Measurements from ENCODE around the gene USP25.
"Not testable (repeated sequence)": the region's sequence is repeated elsewhere in the genome, so short reads cannot be mapped to it uniquely, and the experiment has no call there.

USP25 gene

DNA sequence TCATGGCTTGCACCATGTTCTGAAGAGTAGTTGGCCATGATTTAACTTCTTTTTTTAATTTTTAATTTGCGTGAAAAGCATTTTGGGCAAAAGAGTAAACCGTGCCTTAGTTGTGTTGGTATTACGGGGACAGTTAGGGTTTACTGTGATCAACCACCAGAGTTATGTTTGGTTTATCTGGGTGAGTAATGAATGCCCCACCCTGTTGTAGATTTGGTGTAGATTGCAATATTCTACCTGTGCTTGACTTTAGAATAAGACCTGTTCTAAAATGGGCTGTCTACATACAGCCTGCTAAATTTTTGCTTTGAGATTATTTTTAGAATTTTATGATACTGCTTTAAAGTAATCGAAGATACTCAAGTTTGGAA lies 1.4 kb downstream of the USP25 start:
- no peak for DNase-seq (ENCODE audit: low spot score)

DNA sequence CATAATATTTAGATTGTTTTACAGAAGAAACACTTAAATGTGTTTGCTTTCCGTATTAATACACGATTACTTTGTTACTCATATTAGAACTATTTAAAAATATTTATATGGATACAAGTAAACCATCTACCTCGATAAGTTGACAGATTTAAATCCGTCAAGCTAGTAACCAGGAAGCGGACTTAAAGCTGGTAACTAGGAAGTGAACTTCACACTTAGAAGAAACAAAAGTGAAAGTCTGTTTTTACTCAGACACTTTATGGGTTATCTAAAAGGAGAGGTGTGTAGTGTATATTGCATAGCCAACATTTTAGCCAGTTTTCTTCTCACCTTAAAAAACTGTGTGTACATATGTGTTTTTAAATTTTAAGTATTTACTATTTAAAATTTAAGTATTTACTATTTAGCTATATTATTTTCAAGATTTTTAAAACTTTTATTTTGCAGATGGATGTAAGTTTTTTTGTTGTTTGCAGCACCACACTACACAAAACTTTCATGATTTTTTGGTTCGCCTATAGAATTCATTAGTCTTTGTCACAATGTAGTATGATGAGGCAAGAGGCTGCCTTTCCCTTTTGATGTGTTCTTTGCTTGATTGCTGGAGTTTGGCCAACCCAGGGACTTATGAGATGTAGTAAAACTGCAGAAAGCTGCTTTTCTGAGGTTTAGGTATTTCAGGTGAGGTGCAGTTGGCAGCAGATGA lies 2.7 kb downstream of the USP25 start:
- DNase-seq (ENCODE audit: low spot score): no peak

DNA sequence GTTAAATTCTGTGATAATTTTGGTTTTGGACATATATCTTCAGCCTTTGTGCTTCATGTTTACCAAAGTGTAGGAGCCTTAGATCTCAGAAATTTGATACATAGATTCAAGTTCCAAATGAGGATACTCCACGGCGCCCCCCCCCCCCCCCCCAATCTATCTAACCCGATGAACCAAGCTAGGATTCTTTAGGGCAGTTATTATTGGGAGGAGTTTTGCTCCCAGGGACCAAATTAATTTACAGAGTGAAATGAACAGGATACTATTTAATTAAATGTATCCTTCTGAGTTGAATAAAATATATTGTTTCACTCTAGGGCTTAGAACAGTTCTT lies 3.2 kb downstream of the USP25 start:
- no peak for DNase-seq (ENCODE audit: low spot score)

DNA sequence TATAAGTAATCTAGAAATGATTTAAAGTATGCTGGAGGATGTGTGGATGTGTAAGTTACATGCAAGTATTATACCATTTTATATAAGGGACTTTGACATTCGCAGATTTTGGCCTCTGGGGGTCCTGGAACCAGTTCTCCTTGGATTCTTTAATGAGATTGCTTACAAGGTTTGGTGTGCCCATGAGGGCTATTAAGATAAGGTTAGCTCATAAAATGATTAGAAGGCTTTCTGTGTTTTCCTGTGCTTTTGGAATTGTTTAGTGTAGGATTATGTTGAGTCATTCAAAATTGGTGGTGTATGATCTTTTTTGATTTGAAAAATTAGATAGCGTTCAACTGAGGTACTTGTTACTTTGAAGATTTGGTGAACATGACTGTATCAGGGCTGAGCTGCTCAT lies 5.6 kb downstream of the USP25 start:
- DNase-seq (ENCODE audit: low spot score): no peak

DNA sequence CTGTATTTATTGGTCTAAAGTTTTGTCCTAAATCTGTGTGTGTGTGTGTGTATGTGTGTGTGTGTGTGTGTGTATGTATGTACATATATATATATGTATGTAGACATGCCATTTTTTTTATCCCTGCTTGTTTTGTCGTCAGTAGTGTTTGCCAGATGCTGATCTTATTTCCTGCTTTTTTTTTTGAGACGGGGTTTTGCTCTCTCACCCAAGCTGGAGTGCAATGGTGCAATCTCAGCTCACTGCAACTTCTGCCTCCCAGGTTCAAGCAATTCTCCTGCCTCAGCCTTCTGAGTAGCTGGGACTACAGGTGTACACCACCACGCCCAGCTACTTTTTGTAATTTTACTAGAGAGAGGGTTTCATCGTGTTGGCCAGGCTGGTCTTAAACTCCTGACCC lies 6.1 kb downstream of the USP25 start:
- not testable (repeated sequence) for DNase-seq (ENCODE audit: low spot score)

DNA sequence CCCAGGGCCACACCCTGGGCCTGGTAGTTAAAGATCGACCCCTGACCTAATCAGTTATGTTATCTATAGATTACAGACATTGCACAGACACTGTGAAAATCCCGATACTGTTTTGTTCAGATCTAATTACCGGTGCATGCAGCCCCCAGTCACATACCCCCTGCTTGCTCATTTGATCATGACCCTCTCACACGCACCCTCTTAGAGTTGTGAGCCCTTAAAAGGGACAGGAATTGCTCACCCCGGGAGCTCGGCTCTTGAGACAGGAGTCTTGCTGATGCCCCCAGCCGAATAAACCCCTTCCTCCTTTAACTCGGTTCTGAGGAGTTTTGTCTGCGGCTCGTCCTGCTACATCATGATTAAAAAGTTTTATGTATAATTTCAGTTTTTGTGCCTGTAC lies 9.0 kb downstream of the USP25 start:
- DNase-seq (ENCODE audit: low spot score): not testable (repeated sequence)

DNA sequence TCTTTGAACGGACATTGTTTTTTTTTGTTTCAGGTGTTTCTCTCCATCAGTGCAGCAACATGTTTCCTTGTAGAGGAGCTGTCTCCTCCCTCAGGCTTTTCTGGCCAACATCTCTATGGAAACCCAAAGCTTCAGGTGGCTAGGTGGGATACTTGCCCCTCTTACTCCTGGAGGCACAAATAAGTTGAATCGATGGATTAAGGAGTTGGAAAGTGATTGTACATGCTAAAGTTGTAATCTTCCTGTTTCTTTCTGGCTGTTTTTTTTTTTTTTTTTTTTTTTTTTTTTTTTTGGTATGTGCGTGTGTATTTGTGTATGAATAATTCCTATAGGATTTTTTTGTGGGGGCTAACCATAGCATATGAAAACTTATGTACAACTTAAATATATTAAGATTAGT lies 10.6 kb downstream of the USP25 start:
- no peak for DNase-seq (ENCODE audit: low spot score)

DNA sequence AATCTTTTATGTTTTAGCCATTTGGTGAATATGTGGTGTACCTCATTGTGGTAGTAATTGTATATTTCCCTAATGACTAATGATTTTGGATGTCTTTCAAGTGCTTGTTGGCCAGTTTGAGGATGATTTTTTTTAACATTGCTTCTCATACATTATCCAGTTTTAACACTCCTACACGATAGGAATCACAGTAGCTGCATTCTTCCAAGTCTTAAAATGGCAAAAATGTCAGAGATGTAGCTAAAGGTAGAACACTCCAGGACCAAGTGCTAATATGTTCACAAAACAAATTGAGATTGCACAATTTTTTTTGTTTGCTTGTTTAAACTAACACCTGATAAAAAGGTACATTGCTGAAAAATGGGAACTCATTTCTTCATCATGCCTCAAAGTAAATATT lies 11.7 kb downstream of the USP25 start:
- DNase-seq (ENCODE audit: low spot score): no peak

DNA sequence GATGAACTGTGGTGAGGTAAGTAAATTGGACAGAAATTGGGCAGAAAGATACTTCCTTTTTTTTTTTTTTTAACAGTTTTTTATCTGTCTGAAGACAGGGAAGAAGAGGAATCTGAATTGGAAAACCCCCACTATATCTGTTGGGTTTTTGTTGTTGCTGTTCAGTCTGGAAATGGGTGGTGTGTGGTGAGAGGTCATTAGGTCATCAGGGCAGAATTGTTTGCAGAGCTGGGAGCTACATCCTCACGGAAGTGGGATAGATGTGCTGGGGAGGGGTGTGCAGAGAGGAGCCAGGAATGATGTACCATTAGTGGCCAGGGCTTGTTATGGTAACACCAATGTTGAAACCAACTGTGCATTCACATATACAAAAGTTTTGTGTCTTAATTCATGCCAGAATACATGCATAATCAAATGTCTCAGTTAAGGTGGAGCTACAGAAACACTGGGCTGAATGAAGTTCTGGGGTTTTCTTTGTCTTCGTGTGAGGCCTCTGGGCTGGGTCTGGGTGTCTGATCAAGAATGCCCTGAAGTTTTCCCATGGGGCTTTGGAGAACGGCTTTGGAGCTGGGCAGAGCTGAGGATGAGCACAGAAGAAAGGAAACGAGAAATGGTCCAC lies 12.4 kb downstream of the USP25 start:
- no peak for DNase-seq (ENCODE audit: low spot score)

DNA sequence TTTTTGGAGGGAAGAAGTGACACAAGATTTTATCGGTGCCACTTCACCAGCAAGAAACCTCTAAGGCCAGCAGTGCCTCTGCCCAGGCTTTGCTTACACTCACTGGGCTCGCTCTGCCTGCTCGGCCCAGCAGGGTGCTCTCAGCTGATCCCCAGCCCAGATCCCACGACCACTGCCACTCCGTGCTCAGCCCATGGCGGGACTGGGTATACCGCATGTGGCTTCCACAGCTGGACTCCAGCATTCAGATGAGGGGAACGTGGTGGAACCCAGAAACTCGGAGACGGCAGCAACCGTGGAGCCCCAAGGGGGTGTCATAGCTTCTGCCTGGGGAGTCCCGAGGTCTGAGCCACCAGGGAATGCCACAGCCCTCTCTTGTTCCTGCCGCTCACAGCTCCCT lies 12.9 kb downstream of the USP25 start:
- DNase-seq (ENCODE audit: low spot score): no peak

DNA sequence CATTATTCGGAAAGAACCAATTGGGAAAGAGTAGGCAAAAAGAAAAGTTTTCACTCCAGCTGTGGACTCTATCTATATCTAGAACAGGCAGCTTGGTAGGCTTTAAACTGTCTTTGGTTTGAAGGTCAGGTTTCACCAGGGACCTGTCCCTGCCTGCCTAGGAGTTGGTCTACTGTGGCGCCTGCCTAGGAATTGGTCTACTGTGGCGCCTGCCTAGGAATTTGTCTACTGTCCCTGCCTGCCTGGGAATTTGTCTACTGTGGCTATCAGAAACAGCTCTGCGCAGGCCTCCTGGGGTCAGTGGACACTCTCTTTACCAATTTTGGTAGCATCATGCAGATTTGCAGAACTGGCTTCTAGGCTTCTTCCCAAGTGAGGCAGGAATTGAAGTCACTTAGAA lies 13.8 kb downstream of the USP25 start:
- no peak for DNase-seq (ENCODE audit: low spot score)

DNA sequence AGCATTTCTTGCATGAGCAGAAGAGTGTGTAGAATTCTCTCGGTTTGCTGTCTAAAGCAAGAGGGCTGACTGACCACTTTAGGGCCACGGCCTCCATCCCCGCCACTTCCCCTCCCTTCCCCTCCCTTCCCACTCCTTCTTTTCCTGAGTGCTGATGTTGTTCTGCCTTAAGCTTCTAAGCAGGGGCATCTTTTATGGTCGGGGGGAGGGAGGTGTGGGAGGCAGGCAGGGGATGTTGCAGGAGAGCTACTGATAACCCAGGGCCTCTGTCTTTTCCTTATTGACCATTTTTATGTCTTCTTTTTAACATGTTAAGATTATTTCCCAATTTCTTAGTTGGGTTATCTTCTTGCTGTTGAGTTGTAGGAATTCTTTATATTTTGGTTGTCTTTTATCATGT lies 15.1 kb downstream of the USP25 start:
- DNase-seq (ENCODE audit: low spot score): no peak

DNA sequence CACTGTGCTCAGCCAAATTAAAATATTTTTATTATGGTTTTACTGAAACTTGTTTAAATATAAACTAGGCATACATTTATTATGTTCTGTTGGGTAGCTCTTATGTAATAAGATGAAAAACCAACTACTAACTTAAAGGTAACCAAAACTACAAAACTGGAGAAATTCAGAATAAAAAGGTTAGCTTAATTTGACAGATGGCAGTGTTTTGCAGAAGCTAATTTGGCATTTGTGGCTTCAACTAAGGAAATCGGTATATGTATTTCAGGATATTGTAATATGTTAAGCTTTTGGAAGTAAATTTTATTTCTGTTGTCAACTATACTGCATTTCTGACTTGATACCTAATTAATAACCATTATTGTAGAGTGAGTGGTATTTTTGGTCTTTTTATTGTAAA lies 18.8 kb downstream of the USP25 start:
- no peak for DNase-seq (ENCODE audit: low spot score)

DNA sequence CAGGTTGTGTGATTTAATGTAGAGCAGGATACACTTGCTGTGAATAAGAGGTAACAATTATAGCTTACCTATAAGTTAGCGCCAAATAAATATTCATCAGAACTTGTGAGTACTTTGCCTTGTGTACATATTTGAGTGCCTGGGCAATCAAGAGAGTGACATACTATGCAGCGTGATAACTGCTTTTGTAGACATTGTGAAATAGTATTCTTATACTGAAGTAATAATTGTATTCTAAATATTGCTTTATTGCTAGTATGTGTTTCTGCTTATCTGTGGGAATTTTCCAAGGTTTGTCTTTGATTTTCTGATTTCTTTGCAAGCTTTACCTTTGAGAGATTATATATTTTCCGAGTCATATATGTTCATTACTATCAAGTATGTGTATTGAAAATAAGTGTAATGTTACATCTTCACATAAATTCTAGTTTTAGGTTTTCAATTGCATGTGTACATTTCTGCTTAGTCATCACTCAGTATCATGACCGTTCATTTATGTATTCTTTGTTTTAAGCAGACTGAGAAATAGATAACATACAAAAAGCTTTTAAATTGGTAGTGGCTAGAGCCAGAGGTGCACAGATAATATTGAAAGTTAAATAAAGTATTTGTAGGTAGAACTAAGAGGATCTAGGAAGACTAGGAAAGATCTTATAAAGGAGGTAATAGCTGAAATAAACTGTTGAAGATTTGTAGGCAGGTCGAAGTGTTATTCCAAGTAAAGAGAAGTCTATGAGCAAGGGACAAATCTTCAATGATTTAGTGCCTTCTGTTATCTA lies 19.5 kb downstream of the USP25 start:
- DNase-seq (ENCODE audit: low spot score): no peak

DNA sequence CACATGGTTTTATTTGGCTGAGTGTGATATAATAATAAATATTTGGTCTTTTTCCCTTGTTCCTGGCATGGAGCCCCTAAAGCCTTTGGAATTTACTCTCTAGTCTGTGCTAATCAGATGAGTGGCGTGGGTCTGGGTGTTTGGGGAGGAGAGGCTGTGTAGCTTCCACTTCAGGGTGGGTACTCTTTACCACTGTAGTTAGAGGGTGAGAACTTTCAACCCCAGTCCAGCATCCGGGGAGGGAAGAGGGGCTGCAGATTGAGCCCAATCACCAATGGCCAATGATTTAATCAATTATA lies 20.0 kb downstream of the USP25 start:
- DNase-seq (ENCODE audit: low spot score): no peak

DNA sequence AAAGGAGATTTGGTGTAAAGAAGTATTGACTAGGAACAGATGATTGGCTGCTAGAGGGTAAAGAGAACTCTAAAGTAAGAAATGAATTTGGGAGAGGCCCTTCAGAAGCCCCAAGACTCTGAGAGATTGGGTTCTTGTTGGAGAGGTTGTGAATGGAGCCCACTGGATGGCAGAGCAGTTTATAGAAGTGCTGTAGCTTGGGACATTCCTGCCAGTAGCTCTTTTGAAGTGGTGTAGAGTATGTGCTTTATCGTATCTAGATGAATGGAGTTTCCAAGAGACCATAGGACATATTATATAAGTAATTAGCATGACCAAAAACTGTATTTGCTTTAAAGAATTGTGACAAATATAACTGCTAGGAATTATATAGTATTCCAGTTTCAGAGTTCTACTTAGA lies 21.3 kb downstream of the USP25 start:
- no peak for DNase-seq (ENCODE audit: low spot score)

DNA sequence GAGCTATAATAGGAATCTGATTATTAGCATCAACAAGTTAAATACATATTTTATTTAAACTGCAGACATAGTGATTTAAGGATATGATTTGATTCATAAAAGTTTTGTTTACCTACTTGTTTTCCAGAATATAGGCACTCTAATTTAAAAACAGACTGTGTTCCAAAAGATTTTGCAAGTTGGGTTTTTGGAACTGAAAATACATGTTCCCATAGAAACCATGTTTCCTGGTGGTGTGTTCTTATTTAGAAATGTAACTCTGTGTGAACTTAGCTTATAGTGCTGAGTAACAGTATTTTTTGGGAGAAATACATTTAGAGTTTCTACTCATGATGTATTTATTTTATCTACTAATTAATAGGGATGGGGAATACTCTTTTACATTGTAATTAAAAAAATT lies 21.8 kb downstream of the USP25 start:
- DNase-seq (ENCODE audit: low spot score): no peak

DNA sequence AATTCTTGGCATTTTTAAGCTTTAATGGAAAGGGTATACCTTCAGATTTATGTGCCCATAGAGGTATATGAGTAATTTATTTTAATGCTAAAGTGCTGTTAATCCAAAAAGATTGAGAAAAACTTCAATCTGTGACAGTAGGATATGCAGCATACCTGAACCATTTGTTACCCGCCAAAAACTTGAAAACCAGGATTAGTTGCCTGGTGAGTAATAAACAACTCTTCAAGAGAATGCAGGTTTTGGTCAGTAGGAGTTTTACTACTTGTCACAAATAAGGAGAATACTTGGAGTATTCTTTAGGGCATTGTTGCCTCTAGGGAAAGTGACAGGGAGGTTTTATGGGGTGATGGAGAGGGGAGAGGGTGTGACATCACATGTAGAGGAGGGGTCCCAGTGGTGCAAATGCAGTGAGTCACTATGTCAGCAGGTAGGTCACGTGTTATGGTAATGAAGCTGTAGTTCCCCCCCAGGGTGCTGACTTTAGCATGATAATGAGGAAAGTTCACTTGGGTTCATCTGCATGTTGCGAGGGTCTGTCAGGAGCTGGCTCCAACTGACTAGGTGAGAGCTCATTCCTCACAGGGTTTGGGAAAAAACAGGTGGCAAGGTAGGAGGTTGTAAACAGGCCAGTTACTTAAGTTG lies 23.1 kb downstream of the USP25 start:
- no peak for DNase-seq (ENCODE audit: low spot score)

DNA sequence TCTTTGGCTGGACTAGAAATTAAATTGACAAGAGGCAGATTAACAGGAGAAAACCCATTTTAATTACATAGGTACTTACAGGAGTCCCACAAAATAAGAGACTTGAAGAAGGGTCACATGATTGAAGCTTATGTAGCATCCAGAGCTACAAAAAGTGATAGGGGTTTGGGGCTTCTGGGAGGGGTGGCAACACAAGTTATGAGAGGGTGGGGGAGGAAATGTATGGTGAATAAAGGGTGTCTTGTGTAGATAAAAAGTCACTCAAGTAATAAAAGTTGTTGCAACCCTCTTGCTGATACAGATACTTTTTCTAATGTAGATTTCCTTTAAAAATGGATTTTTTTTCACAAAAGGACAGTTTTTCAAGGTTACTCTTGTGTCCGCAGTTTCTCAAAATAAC lies 24.0 kb downstream of the USP25 start:
- no peak for DNase-seq (ENCODE audit: low spot score)

DNA sequence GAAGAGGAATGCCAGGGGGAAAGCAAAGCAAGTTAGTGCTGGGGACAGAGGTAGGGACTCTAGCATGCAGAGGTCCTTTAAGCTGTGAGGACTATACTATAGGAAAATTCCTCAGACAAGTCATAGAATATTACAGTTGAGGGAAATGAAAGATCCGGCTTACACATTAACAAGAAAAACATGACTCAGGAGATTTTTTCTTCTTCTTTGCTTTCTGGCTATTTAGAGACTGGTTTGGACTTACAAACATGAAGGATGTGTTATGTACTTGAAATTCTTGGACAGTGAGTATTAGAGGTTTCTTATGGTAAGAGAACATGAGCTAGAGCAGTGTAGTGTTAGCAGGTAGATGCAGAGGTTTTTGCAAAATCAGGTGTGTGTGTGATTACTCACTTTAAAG lies 24.9 kb downstream of the USP25 start:
- no peak for DNase-seq (ENCODE audit: low spot score)

DNA sequence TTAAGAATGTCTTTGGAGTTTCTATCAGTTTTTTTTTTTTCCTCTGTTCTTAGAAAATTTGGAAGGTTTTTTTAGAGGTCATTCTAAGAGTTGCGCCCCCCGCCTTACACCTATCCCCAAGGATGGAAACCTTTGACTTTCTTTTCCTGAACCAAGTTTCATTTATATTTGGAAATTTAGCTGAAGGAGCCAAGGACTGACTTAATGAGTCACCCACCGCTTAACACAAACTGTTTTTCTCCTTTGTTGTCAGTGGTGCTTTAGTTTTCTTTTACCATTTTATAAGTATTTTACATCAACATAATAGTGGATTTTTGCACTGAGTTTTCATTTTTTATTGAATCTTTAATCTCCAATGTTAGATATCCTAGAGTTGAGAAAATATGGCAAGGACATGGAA lies 25.3 kb downstream of the USP25 start:
- no peak for DNase-seq (ENCODE audit: low spot score)

DNA sequence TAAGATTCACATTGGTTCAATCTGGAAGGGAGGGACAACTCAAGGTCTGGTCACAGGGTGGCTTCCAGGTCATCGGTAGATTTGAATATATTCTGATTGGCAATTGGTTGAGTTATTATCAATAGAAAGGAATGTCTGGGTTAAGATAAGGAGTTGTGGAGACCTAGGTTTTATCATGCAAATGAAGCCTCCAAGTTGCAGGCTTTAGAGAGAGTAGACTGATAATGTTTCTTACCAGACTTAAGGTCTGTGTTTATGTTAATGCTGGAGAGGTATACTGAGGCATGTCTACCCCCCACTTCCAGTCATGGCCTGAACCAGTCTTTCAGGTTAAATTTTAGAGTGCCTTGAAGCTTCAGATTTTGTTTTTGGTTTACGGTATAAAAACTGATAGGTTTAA lies 29.7 kb downstream of the USP25 start:
- no peak for DNase-seq (ENCODE audit: low spot score)

DNA sequence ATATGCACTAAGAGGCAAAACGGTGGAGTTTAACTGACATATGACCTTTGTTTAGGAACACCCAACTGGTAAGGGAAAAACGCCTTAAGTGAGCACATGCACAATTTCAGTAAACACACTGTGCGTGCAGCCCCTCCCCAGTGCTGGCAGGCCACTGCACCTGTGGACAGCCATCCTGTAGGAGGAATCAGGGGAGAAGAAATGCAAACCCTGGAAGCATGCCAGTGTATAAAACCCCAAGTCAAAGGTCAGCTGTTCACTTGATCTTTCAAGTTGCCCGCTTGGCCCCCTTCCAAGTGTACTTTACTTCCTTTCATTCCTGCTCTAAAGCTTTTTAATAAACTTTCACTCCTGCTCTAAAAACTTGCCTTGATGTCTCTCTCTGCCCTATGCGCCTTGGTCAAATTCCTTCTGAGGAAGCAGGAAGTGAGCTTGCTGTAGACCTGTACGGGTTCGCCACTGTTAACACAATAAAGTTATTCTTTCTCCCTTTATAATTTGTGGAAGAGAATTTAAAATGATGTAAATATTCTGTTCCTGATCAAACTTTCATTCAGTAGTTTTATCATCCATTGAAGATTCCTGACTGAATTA lies 31.8 kb downstream of the USP25 start:
- no peak for DNase-seq (ENCODE audit: low spot score)

Measured in ecto neural progenitor cell (in vitro differentiated cells).